Liver (tissue), 9 donors: ENCODE results near the gene MCF2L. TPM values are rescaled to one million over a fixed set of nuclear protein-coding genes. Genes with fewer than 3 reads are reported as not detected.

Source experiments
- DNase-seq: peaks from one replicate; pipeline ENCODE4 v3.0.0-alpha.2; 2017; ENCODE audit warnings: low spot score
- H3K27ac ChIP-seq, 2 donors: one replicate each; pipeline ENCODE4 v1.7.0; 2013; ENCODE audit warnings: inconsistent platforms in 2 of 2, low read length in 2 of 2, control low read depth in 1 of 2, low read depth in 1 of 2, mild to moderate bottlenecking in 1 of 2
- H3K27me3 ChIP-seq, 4 donors: one replicate each; pipeline versions ENCODE4 v1.6.1 to v1.7.0; 2013; ENCODE audit warnings: low read length in 3 of 4, inconsistent platforms in 1 of 4, mild to moderate bottlenecking in 1 of 4, moderate library complexity in 1 of 4; ENCODE audit not compliant: control insufficient read depth in 4 of 4, insufficient read depth in 4 of 4
- H3K36me3 ChIP-seq, 4 donors: one replicate each; pipeline versions ENCODE4 v1.6.1 to v1.7.0; 2013; ENCODE audit warnings: low read length in 3 of 4, mild to moderate bottlenecking in 3 of 4, low read depth in 1 of 4, moderate library complexity in 1 of 4; ENCODE audit not compliant: control insufficient read depth in 4 of 4, insufficient read depth in 3 of 4
- H3K4me1 ChIP-seq, 4 donors: one replicate each; pipeline versions ENCODE4 v1.6.1 to v1.7.0; 2013; ENCODE audit warnings: low read length in 3 of 4, mild to moderate bottlenecking in 3 of 4, moderate library complexity in 1 of 4; ENCODE audit not compliant: control insufficient read depth in 4 of 4, insufficient read depth in 4 of 4
- H3K4me3 ChIP-seq, 3 donors: one replicate each; pipeline versions ENCODE4 v1.6.1 to v1.7.0; 2013; ENCODE audit warnings: low read length in 3 of 3, control low read depth in 1 of 3, low read depth in 1 of 3, mild to moderate bottlenecking in 1 of 3
- H3K9ac ChIP-seq, 2 donors: one replicate each; pipeline ENCODE4 v1.7.0; 2013; ENCODE audit warnings: low read length in 2 of 2, mild to moderate bottlenecking in 2 of 2, moderate library complexity in 2 of 2, control low read depth in 1 of 2, low read depth in 1 of 2
- H3K9me3 ChIP-seq, 4 donors: one replicate each; pipeline versions ENCODE4 v1.6.1 to v1.7.0; 2013; ENCODE audit warnings: low read length in 3 of 4; ENCODE audit not compliant: control insufficient read depth in 4 of 4
- EGR1 ChIP-seq, 2 donors: IDR thresholded peaks; 2 replicates each; pipeline ENCODE4 v1.6.1; 2016 to 2018; ENCODE audit warnings: antibody characterized with exemption in 2 of 2, low read depth in 2 of 2
- FOXA1 ChIP-seq: IDR thresholded peaks from 2 replicates; pipeline ENCODE4 v1.6.1; 2016; ENCODE audit warnings: antibody characterized with exemption
- FOXA2 ChIP-seq: IDR thresholded peaks from 2 replicates; pipeline ENCODE4 v1.6.1; 2016; ENCODE audit warnings: antibody characterized with exemption
- GABPA ChIP-seq, 2 donors: IDR thresholded peaks in 1 of 2; conservative IDR thresholded peaks in 1 of 2; 2 replicates each; pipeline ENCODE4 v1.6.1; 2016; ENCODE audit warnings: antibody characterized with exemption in 2 of 2, mild to moderate bottlenecking in 1 of 2, moderate library complexity in 1 of 2
- HNF4A ChIP-seq, 2 donors: conservative IDR thresholded peaks; 2 replicates each; pipeline ENCODE4 v1.6.1; 2016; ENCODE audit warnings: antibody characterized with exemption in 2 of 2, mild to moderate bottlenecking in 2 of 2
- HNF4G ChIP-seq: IDR thresholded peaks from 2 replicates; pipeline ENCODE4 v1.6.1; 2016; ENCODE audit warnings: antibody characterized with exemption
- JUND ChIP-seq, 2 donors: IDR thresholded peaks; 2 replicates each; pipeline ENCODE4 v1.6.1; 2016; ENCODE audit warnings: antibody characterized with exemption in 2 of 2
- MAX ChIP-seq: IDR thresholded peaks from 2 replicates; pipeline ENCODE4 v1.6.1; 2016; ENCODE audit warnings: antibody characterized with exemption
- NR2F2 ChIP-seq: IDR thresholded peaks from 2 replicates; pipeline ENCODE4 v1.6.1; 2016; ENCODE audit warnings: antibody characterized with exemption
- RAD21 ChIP-seq, 2 donors: IDR thresholded peaks; 2 replicates each; pipeline ENCODE4 v1.6.1; 2016; ENCODE audit warnings: antibody characterized with exemption in 2 of 2, mild to moderate bottlenecking in 2 of 2
- RXRA ChIP-seq, 2 donors: IDR thresholded peaks; 2 replicates each; pipeline ENCODE4 v1.6.1; 2017 to 2018; ENCODE audit warnings: antibody characterized with exemption in 2 of 2, mild to moderate bottlenecking in 1 of 2
- SP1 ChIP-seq: IDR thresholded peaks from 2 replicates; pipeline ENCODE4 v1.6.1; 2018; ENCODE audit warnings: antibody characterized with exemption, mild to moderate bottlenecking
- TAF1 ChIP-seq: conservative IDR thresholded peaks from 2 replicates; pipeline ENCODE4 v1.6.1; 2016; ENCODE audit warnings: antibody characterized with exemption, mild to moderate bottlenecking
- YY1 ChIP-seq: IDR thresholded peaks from 2 replicates; pipeline ENCODE4 v1.6.1; 2016; ENCODE audit warnings: antibody characterized with exemption, mild to moderate bottlenecking
- ZBTB33 ChIP-seq: IDR thresholded peaks from 2 replicates; pipeline ENCODE4 v1.6.1; 2016; ENCODE audit warnings: antibody characterized with exemption
- WGBS: extraction: QIAGEN DNeasy Blood & Tissue Kit; methylation state at CpG from one replicate; pipeline ENCODE4 v1.1.7; 2013; 5-methylcytosine and 5-hydroxymethylcytosine counted together
- polyA plus RNA-seq, 2 donors: library from polyadenylated mRNA; stranded (reverse) in 1 of 2; unstranded in 1 of 2; fragments of 200-250 nt in 1 of 2; fragments of >200 nt in 1 of 2; fragmentation: Nextera tagmentation in 1 of 2; extraction: Ambion mirVana in 1 of 2; gene quantifications; one replicate each; pipeline versions ENCODE4 v1.2.1 to v1.2.3, GENCODE V29; 2013 to 2015
- total RNA-seq, 2 donors: library from RNA; depleted of rRNA; stranded (reverse); fragments of >200 nt; gene quantifications; one replicate each; pipeline ENCODE4 v1.2.3, GENCODE V29; 2014
- TF ChIP-seq, protein P1 (sequence below): fragments of 150-350 bp; IDR thresholded peaks from 2 replicates; pipeline ENCODE4 v1.5.1; 2017; ENCODE audit warnings: improper control_type of control experiment, low read depth, low read length; ENCODE audit not compliant: missing input control
- TF ChIP-seq, protein P2 (sequence below): IDR thresholded peaks from 2 replicates; pipeline ENCODE4 v1.6.1; 2016; ENCODE audit warnings: antibody characterized with exemption, mild to moderate bottlenecking
- TF ChIP-seq, protein P3 (sequence below): IDR thresholded peaks from 2 replicates; pipeline ENCODE4 v1.6.1; 2016; ENCODE audit warnings: antibody characterized with exemption
- donor health status: healthy.
- donor health status: healthy.
- donor health status: healthy.
- donor health status: healthy.
- donor health status: healthy.

Gene MCF2L
- total and polyA plus RNA-seq, 4 donors = 2.9 to 12.8 (median 7.1) TPM

- TF ChIP-seq FOXA2 (no peak), HNF4A (conservative IDR thresholded peaks at IDR 0.05) (no peak), ZBTB33 (no peak), YY1 (no peak), EGR1 (IDR thresholded peaks at IDR 0.05; ENCODE audit: low read depth in 2 of 2) (no peak), GABPA (IDR thresholded peaks at IDR 0.05 in 1 of 2, conservative IDR thresholded peaks at IDR 0.05 in 1 of 2) (no peak), HNF4G (no peak), FOXA1 (no peak), SP1 (no peak), RAD21 (IDR thresholded peaks at IDR 0.05) (no peak), JUND (IDR thresholded peaks at IDR 0.05) (no peak), NR2F2 (no peak), MAX (no peak), TAF1 (no peak), RXRA (IDR thresholded peaks at IDR 0.05) (no peak)
- TF ChIP-seq, protein P1, sequence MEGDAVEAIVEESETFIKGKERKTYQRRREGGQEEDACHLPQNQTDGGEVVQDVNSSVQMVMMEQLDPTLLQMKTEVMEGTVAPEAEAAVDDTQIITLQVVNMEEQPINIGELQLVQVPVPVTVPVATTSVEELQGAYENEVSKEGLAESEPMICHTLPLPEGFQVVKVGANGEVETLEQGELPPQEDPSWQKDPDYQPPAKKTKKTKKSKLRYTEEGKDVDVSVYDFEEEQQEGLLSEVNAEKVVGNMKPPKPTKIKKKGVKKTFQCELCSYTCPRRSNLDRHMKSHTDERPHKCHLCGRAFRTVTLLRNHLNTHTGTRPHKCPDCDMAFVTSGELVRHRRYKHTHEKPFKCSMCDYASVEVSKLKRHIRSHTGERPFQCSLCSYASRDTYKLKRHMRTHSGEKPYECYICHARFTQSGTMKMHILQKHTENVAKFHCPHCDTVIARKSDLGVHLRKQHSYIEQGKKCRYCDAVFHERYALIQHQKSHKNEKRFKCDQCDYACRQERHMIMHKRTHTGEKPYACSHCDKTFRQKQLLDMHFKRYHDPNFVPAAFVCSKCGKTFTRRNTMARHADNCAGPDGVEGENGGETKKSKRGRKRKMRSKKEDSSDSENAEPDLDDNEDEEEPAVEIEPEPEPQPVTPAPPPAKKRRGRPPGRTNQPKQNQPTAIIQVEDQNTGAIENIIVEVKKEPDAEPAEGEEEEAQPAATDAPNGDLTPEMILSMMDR = no peak
- TF ChIP-seq, protein P2, sequence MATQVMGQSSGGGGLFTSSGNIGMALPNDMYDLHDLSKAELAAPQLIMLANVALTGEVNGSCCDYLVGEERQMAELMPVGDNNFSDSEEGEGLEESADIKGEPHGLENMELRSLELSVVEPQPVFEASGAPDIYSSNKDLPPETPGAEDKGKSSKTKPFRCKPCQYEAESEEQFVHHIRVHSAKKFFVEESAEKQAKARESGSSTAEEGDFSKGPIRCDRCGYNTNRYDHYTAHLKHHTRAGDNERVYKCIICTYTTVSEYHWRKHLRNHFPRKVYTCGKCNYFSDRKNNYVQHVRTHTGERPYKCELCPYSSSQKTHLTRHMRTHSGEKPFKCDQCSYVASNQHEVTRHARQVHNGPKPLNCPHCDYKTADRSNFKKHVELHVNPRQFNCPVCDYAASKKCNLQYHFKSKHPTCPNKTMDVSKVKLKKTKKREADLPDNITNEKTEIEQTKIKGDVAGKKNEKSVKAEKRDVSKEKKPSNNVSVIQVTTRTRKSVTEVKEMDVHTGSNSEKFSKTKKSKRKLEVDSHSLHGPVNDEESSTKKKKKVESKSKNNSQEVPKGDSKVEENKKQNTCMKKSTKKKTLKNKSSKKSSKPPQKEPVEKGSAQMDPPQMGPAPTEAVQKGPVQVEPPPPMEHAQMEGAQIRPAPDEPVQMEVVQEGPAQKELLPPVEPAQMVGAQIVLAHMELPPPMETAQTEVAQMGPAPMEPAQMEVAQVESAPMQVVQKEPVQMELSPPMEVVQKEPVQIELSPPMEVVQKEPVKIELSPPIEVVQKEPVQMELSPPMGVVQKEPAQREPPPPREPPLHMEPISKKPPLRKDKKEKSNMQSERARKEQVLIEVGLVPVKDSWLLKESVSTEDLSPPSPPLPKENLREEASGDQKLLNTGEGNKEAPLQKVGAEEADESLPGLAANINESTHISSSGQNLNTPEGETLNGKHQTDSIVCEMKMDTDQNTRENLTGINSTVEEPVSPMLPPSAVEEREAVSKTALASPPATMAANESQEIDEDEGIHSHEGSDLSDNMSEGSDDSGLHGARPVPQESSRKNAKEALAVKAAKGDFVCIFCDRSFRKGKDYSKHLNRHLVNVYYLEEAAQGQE = no peak
- TF ChIP-seq, protein P3, sequence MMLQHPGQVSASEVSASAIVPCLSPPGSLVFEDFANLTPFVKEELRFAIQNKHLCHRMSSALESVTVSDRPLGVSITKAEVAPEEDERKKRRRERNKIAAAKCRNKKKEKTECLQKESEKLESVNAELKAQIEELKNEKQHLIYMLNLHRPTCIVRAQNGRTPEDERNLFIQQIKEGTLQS = no peak
- DNase-seq = no peak
- Histone ChIP-seq H3K9me3 (no peaks in the 10 kb centered on the region), H3K9ac (no peak overlapping the region), H3K36me3 (peaks cover 0 to 17% (median 7%) of the 10 kb centered on the region in 4 donors), H3K4me3 (no peak overlapping the region), H3K27me3 (no peaks in the 10 kb centered on the region), H3K4me1 (peaks cover 0 to 7% (median 2%) of the 10 kb centered on the region in 4 donors), H3K27ac (no peak overlapping the region)
- WGBS = 87% methylated on average over 2 of the region's 2 CpGs
These were observed 166.3 kb downstream of the MCF2L start for GRCh38 chr13:113135281-113135760.
